HG03196 (cell line): ENCODE measurements around the gene CORO2B.

ENCODE experiments used
- ATAC-seq: cut with Tn5 transposase; IDR thresholded peaks from one replicate; pipeline ENCODE4 v1.9.1; 2021; ENCODE audit not compliant: unreplicated experiment

Gene CORO2B

DNA sequence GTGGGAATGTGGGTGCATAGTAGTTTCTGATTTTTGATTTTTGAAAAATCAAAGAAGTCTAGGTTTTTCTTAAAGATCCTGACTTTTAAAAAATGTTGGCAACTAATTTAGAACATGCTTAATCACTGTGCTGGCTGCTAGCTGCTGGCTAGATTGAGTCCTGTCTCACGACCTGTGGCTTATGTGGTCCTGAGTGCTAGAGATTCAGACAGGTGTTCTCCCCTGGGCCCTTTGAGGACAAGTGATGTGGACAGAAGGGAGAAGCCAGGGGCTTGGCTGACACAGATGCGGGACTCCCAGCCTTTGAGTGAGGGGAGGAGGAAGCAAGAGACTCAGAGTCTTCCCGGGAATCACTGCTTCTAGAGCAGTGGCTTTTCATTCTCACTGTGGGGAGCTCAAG, 47.5 kb downstream of the CORO2B start:
- no peak for ATAC-seq

- ATAC-seq, result no peak
Observed at GRCh38 chr15:68626739-68627138, 47.9 kb downstream of the CORO2B start.

GRCh38 chr15:68627476-68627875, 48.7 kb downstream of the CORO2B start:
- no peak for ATAC-seq

DNA sequence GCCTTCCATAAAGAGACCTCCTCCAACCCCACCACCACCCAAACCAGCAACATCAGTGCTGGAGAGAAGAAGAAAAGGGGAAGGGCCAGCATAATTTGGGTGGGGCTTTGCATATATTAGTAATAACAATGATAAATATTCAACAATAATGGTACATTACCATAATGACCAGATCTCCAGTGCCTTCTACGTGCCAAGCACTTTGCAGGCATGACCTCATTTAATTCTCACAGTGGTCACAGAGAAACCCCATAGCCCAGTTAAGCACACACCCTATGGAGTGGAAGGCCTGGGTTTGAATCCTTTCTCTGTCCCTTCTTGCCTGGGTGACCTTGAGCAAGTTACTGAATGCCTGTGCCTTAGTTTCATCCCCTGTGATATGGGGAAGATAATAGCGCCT, 49.2 kb downstream of the CORO2B start:
- ATAC-seq, result no peak

- ATAC-seq, result no peak
Observed at GRCh38 chr15:68629519-68630210, 50.9 kb downstream of the CORO2B start.

- no peak for ATAC-seq
Observed at GRCh38 chr15:68630211-68630555, 51.4 kb downstream of the CORO2B start.

- ATAC-seq, result no peak
Observed at GRCh38 chr15:68630836-68631235, 52.0 kb downstream of the CORO2B start.

- no peak for ATAC-seq
Observed at GRCh38 chr15:68631601-68632051, 52.8 kb downstream of the CORO2B start.

- no peak for ATAC-seq
Observed at GRCh38 chr15:68632101-68632500, 53.3 kb downstream of the CORO2B start.

DNA sequence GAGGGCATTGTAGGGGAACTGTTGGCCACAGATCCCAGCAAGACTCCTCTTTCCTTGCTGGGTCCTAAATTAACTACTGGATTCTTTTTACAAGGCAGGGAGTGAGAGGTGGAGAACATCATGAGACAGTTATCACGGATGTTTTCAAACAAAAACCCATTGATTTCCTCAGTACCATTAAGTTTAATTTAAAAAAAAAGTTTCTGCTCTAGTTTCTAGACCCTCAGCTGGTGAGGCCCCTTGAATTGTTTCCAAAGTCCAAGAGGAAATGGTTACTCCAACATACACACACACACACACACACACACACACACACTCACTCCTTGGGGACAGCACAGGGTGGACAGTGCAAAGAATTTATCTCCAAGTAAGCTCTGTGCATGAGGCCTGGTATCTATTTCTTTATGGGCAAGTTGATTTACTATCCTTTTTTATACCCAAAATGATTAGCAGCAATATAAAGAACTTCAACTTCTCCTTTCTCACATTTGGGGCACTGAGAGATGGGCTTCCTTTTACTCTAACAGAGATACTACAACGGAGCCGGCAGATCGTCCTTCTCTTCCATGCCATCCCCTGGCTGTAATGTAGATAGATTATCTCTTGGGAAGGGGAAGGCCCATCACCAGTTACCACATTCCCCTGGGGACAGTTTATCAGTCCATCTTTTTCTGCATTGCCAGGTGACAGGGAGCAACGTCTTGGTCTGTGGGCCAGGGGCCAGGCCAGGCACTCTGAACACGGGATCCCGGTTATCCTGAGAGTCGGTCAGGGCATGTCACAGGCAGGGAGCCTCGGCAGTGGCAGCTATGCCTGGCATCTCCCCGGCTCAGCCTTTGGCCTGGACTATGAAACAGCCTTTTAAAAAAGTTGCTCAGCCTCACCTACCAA, 54.7 kb downstream of the CORO2B start:
- no peak for ATAC-seq

- no peak for ATAC-seq
Observed at GRCh38 chr15:68634122-68634482, 55.3 kb downstream of the CORO2B start.

DNA sequence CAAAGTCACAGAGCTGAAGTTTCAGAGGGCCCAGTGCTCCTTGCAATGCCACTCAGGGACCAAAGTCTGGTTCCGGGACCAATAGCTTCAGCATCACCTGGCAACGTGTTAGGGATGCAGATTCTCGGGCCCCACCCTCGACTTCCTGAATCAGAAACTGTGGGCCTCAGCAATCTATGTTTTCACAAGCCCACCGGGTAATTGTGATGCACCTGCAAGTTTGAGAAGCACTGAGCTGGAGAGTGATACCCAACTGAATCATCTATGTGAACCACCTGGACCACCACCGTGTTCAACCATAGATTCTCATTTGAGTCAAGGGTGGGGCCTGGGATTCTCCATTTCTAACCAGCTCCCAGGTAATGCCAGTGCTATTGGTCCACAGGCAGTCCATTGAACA, 55.7 kb downstream of the CORO2B start:
- ATAC-seq, result no peak

GRCh38 chr15:68635141-68635540, 56.3 kb downstream of the CORO2B start:
- no peak for ATAC-seq

- no peak for ATAC-seq
Observed at GRCh38 chr15:68636256-68636655, 57.5 kb downstream of the CORO2B start.

- no peak for ATAC-seq
Observed at GRCh38 chr15:68637767-68638404, 59.1 kb downstream of the CORO2B start.

DNA sequence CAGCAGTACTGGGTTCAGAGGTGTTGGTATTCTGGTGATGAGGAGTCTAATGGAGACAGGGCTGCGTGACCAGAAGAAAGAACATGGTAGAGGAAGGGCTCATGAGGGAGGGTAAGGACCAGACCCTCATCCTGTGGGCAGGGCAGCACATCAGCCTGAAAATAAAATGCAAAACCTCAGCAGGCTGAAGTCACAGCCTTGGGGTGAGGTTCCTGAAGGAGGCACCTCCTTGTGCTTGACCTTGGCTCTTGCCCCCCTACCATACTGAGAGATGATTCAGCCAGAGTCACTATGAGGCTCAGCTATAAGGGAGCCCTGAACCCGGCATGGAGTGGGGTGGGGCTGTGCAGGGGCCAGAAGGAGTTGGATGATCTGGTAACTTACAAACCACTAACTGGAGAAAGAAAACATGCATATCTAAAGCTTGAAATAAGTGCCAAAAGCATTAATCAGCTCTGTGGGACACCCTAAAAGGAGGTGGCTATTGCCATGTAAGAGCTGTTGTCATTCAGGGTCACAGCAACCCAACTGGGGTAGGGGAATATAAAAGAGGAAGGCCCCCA, 60.2 kb downstream of the CORO2B start:
- no peak for ATAC-seq

DNA sequence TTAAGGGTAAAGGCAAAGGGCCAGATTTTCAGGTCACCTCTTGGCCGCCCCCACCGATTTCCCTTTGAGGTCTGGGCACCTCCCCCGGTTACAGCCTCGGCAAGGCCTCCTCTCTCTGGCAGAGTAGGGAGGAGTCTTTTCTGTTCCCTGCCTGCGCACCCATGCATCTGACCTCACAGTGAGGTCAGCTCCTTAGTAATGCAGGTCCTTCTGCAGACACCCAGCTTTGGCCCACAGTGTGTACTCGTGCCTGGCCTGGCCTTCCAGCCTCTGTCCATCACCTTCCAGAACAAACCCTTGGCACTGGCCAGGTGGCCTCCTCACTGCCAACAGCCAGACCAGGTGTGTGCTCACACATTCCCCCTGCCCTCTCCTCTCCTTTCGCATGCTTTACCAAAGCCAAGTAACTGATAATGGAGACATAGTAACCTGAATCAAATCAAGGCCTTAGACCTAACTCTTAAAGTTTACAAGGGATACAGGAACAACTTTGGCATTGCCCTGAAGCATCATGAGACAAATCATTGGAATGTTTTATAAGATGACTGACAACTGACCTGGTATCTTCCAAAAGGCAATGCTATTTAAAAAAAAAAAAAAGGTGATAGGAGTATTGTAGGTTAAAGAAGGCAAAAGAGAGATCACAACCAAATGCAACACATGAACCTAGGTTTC, 61.3 kb downstream of the CORO2B start:
- ATAC-seq, result no peak

DNA sequence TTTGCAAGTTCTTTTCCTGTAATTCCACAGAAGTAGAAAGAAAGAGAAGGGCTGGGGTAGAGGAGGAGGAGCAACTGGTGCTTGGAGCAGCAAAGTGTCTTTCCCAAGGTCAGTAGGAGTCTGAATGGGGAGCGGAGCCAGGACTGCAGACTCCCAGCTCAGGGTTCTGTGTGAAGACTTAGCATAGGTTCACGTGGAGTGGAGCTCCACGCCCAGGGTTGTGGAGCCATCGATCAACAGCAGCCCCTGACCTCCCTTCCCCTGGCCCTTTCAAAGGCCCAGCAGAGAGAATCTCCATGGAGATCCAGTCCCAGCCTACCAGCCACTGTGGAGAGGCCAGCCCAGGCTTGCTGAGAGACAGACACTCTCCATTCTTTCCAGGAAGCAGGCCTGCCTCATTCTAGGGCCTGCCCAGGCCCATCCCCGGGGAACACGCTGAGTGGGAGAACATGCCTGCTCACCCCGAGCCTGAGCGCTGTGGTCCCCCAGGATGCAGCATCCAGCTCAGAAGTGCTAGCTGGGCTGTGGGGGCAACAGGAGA, 62.1 kb downstream of the CORO2B start:
- no peak for ATAC-seq

DNA sequence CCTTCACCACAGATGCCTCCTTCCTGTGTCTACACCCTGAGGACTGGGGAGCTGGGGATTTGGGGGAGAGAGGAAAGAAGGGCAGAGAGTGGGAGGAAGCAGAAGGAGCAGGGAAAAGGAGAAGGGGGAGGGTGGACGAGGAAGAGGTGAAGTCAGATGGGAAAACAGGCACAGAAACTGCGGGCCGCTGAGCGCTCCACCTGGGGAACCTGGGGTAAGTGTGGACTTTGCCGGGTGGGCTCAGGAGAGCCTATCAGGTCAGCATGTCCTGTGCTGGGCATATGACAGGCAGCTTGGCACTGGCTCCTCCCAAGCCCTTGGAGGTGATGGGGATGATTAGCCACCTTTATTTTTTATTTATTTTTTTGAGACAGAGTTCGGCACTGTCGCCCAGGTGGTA, 62.6 kb downstream of the CORO2B start:
- no peak for ATAC-seq

GRCh38 chr15:68642491-68642845, 63.7 kb downstream of the CORO2B start:
- ATAC-seq, result no peak
